ENCODE data around the gene PLEKHM3.
"Not testable (repeated sequence)": the region's sequence is repeated elsewhere in the genome, so short reads cannot be mapped to it uniquely, and the experiment has no call there.

Gene PLEKHM3

GRCh38 chr2:207921606-207922005 is 103.7 kb downstream of the PLEKHM3 start:
- Mint-ChIP-seq H3K4me3 (no peak overlapping the region), H3K27ac (no peak overlapping the region), H3K9me3 (no peaks in the 10 kb centered on the region), H3K27me3 (no peaks in the 10 kb centered on the region), H3K36me3 (peaks cover 35% of the 10 kb centered on the region), H3K4me1 (no peaks in the 10 kb centered on the region)
- ATAC-seq (ENCODE audit: low read depth): no peak
- no peak for DNase-seq (ENCODE audit: low spot score in 2 of 2)

DNA sequence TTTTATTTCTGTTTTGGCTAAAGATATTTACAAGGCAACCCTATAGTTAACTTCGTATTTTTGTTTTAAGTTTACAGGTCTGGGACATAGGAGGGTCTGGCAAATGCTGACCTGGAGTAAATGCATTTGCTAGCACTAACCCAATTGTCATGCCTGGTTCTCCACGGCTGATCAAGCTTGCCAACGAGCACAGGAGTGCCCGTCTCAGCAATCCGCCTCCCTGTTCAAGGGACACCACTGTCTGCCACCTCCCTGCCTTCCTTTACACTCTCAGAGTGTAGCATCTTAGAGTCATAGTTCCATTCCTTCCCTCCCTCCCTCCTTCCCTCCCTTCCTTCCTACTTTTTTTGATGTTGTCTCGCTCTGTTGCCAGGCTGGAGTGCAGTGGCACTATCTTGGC is 104.6 kb downstream of the PLEKHM3 start:
- Mint-ChIP-seq H3K27ac (no peak overlapping the region), H3K4me1 (no peaks in the 10 kb centered on the region), H3K27me3 (no peaks in the 10 kb centered on the region), H3K9me3 (no peaks in the 10 kb centered on the region), H3K36me3 (peaks cover 31% of the 10 kb centered on the region), H3K4me3 (no peak overlapping the region)
- DNase-seq (ENCODE audit: low spot score in 2 of 2) (no peak), ATAC-seq (ENCODE audit: low read depth) (no peak)

DNA sequence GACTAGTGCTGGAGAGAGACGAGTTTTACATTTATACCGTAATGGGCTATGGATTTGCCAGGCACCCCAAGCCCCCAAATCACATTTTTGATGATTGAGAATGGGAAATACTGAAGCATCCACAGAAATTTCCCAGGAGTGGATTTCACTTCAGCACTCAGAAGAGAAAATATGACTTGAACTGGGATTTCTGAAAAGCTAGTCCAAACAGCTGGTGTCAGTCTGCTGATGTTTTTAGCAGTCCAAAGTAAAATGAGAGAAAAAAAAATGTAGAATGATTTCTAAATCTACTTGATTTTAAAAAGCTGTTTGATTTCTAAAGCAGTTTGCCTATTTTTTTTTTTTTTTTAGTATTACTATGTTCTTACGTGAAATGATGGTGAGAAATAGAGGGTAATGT is 105.0 kb downstream of the PLEKHM3 start:
- Mint-ChIP-seq H3K36me3 (peaks cover 28% of the 10 kb centered on the region), H3K9me3 (no peaks in the 10 kb centered on the region), H3K4me3 (no peak overlapping the region), H3K4me1 (no peaks in the 10 kb centered on the region), H3K27me3 (no peaks in the 10 kb centered on the region), H3K27ac (no peak overlapping the region)
- no peak for ATAC-seq (ENCODE audit: low read depth)
- DNase-seq (ENCODE audit: low spot score in 2 of 2): no peak

- no peak for ATAC-seq (ENCODE audit: low read depth)
- Mint-ChIP-seq H3K9me3 (no peaks in the 10 kb centered on the region), H3K27ac (no peak overlapping the region)
These were observed 106.0 kb downstream of the PLEKHM3 start for GRCh38 chr2:207919164-207919919.

GRCh38 chr2:207914716-207915115 is 110.6 kb downstream of the PLEKHM3 start:
- ATAC-seq (ENCODE audit: low read depth) (no peak), DNase-seq (ENCODE audit: low spot score in 2 of 2) (no peak)
- Mint-ChIP-seq H3K27ac (no peak overlapping the region), H3K9me3 (no peaks in the 10 kb centered on the region), H3K4me3 (no peak overlapping the region), H3K4me1 (no peaks in the 10 kb centered on the region), H3K27me3 (no peaks in the 10 kb centered on the region), H3K36me3 (peaks cover 37% of the 10 kb centered on the region)

More at GRCh38 chr2:207919164-207919919, 106.0 kb downstream of the PLEKHM3 start:
- Mint-ChIP-seq H3K4me3 (no peak overlapping the region), H3K4me1 (no peaks in the 10 kb centered on the region), H3K27me3 (no peaks in the 10 kb centered on the region), H3K36me3 (peaks cover 26% of the 10 kb centered on the region)
- DNase-seq (ENCODE audit: low spot score in 2 of 2): no peak

- Mint-ChIP-seq H3K4me3 (no peak overlapping the region), H3K27me3 (no peaks in the 10 kb centered on the region), H3K4me1 (no peaks in the 10 kb centered on the region), H3K27ac (no peak overlapping the region), H3K36me3 (peaks cover 31% of the 10 kb centered on the region), H3K9me3 (no peaks in the 10 kb centered on the region)
- ATAC-seq (ENCODE audit: low read depth) (no peak), DNase-seq (ENCODE audit: low spot score in 2 of 2) (no peak)
These were observed 111.5 kb downstream of the PLEKHM3 start for GRCh38 chr2:207913772-207914358.

DNA sequence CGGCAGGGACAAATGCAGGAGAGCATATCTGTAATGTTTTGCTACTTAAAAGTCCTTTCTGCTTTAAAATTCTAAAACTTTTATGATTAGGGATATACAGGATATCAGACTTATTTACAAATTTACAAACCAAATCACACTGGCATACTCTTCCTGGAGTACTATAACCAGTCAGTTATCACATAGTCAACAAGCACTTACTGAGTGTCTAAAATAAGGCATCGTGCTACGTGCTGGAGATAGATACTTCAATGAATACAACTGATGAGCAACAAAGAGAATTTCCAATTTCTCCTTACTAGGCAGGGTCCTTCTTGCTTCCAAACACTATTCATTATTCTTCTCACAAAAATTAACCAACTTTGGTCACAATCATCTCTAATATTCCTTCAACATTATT is 113.5 kb downstream of the PLEKHM3 start:
- Mint-ChIP-seq H3K9me3 (no peaks in the 10 kb centered on the region), H3K36me3 (peaks cover 29% of the 10 kb centered on the region), H3K27me3 (no peaks in the 10 kb centered on the region), H3K27ac (no peak overlapping the region), H3K4me3 (no peak overlapping the region), H3K4me1 (no peaks in the 10 kb centered on the region)
- no peak for ATAC-seq (ENCODE audit: low read depth)
- no peak for DNase-seq (ENCODE audit: low spot score in 2 of 2)

DNA sequence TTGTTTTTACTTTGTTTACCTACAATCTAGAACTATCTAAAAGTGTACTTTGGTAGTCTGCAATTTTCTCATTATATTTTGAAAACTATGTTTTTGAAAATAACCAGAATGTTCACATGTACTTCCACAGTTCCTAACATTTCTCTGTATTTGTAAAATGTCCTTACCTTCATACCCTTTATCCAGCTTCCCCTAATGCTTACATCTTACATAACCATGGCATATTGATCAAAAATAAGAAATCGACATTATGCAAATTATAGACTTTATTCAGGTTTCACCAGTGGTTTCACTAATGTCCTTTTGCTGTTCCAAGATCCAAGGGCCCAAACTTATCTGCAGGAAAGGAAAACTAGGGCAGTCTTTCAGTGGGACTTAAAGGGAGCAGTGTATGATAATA is 114.1 kb downstream of the PLEKHM3 start:
- no peak for DNase-seq (ENCODE audit: low spot score in 2 of 2)
- Mint-ChIP-seq H3K4me1 (no peaks in the 10 kb centered on the region), H3K9me3 (no peaks in the 10 kb centered on the region), H3K27me3 (no peaks in the 10 kb centered on the region), H3K27ac (no peak overlapping the region), H3K36me3 (peaks cover 29% of the 10 kb centered on the region), H3K4me3 (no peak overlapping the region)
- ATAC-seq (ENCODE audit: low read depth): no peak

- not testable (repeated sequence) for DNase-seq (ENCODE audit: low spot score in 2 of 2); H3K4me3 Mint-ChIP-seq; ATAC-seq (ENCODE audit: low read depth); H3K4me1 Mint-ChIP-seq; H3K9me3 Mint-ChIP-seq; H3K27me3 Mint-ChIP-seq; H3K27ac Mint-ChIP-seq
- H3K36me3 Mint-ChIP-seq: peaks cover 17% of the 10 kb centered on the region
These were observed 118.8 kb downstream of the PLEKHM3 start for GRCh38 chr2:207906495-207906894.

DNA sequence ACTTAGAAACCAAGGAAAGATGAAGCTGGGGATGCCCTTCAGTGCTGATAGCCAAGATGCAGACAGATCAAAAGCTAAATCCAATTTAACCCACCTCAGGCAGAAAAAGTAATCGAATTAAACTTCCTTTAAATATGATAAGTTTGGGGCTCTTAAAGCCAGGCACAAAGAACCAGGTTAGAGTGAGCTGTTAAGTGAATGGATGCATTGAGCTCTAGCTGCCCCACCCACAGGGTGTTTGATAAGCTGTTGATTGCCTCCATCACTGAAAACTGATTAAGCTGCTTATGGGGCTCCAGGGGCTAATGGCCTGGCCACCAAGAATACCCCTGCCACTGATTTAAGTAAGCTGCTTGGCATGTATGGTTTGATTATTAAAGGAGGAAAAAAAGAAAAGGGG is 119.8 kb downstream of the PLEKHM3 start:
- Mint-ChIP-seq H3K4me1 (no peaks in the 10 kb centered on the region), H3K27ac (no peak overlapping the region), H3K36me3 (peaks cover 14% of the 10 kb centered on the region), H3K4me3 (no peak overlapping the region), H3K27me3 (no peaks in the 10 kb centered on the region), H3K9me3 (no peaks in the 10 kb centered on the region)
- no peak for ATAC-seq (ENCODE audit: low read depth)
- DNase-seq (ENCODE audit: low spot score in 2 of 2): no peak

GRCh38 chr2:207903236-207903635 is 122.1 kb downstream of the PLEKHM3 start:
- Mint-ChIP-seq H3K27ac (no peak overlapping the region), H3K27me3 (no peaks in the 10 kb centered on the region), H3K9me3 (no peaks in the 10 kb centered on the region), H3K4me1 (no peaks in the 10 kb centered on the region), H3K36me3 (peaks cover 15% of the 10 kb centered on the region), H3K4me3 (no peak overlapping the region)
- ATAC-seq (ENCODE audit: low read depth) (no peak), DNase-seq (ENCODE audit: low spot score in 2 of 2) (no peak)

GRCh38 chr2:207902821-207903220 is 122.5 kb downstream of the PLEKHM3 start:
- Mint-ChIP-seq H3K4me3 (no peak overlapping the region), H3K27ac (no peak overlapping the region), H3K9me3 (no peaks in the 10 kb centered on the region), H3K27me3 (no peaks in the 10 kb centered on the region), H3K36me3 (peaks cover 14% of the 10 kb centered on the region), H3K4me1 (no peaks in the 10 kb centered on the region)
- ATAC-seq (ENCODE audit: low read depth) (no peak), DNase-seq (ENCODE audit: low spot score in 2 of 2) (no peak)

GRCh38 chr2:207901829-207902228 is 123.5 kb downstream of the PLEKHM3 start:
- H3K4me1 Mint-ChIP-seq: no peaks in the 10 kb centered on the region
- peaks cover 12% of the 10 kb centered on the region for H3K36me3 Mint-ChIP-seq
- no peaks in the 10 kb centered on the region for H3K27me3 Mint-ChIP-seq
- ATAC-seq (ENCODE audit: low read depth): no peak
- DNase-seq (ENCODE audit: low spot score in 2 of 2): no peak
- H3K27ac Mint-ChIP-seq: no peak overlapping the region
- H3K4me3 Mint-ChIP-seq: no peak overlapping the region
- no peaks in the 10 kb centered on the region for H3K9me3 Mint-ChIP-seq

DNA sequence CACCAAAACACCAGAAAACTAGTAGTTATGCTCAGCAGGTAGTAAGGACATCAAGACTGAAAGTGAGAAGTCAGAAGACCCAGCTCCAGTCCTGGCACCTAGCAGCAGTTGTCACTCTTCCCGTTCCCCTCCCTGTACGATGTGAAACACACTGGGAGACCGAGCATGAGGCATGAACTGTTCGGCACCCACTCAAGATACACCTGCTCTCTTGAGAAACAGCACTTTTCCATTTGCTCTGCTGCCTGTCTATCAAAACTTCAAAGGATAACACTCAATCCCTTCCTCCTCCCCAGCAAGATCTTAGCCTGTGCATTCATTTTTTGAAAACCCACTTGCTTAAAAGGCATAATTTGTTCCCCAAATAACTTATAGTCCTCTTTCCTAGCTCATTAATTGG is 123.9 kb downstream of the PLEKHM3 start:
- H3K9me3 Mint-ChIP-seq: no peaks in the 10 kb centered on the region
- no peak overlapping the region for H3K4me3 Mint-ChIP-seq
- DNase-seq (ENCODE audit: low spot score in 2 of 2) (no peak), ATAC-seq (ENCODE audit: low read depth) (no peak)
- no peaks in the 10 kb centered on the region for H3K27me3 Mint-ChIP-seq
- no peak overlapping the region for H3K27ac Mint-ChIP-seq
- peaks cover 12% of the 10 kb centered on the region for H3K36me3 Mint-ChIP-seq
- H3K4me1 Mint-ChIP-seq: no peaks in the 10 kb centered on the region

DNA sequence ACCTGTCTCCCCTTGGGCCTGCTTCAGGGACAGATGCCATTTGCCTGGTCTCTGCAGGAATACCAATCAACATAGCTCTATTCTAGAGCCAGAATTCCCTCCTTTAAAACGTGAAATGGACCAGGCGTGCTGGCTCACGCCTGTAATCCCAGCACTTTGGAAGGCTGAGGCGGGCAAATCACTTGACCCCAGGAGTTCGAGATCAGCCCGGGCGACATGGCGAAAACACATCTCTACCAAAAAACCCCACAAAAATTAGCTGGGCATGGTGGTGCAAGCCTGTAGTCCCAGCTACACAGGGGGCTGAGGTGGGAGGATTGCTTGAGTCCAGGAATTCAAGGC is 127.0 kb downstream of the PLEKHM3 start:
- DNase-seq (ENCODE audit: low spot score in 2 of 2): no peak
- Mint-ChIP-seq H3K4me1 (no peaks in the 10 kb centered on the region), H3K27me3 (no peaks in the 10 kb centered on the region), H3K4me3 (no peak overlapping the region), H3K27ac (no peak overlapping the region), H3K36me3 (peaks cover 12% of the 10 kb centered on the region), H3K9me3 (no peaks in the 10 kb centered on the region)
- no peak for ATAC-seq (ENCODE audit: low read depth)

Data from memory B cell (primary cell).